HTERT RPE-1 (cell line): ENCODE results near the gene GSTO1.

Source experiments
- in situ Hi-C: fragments of 300-500 bp; cut with MboI; formaldehyde crosslinking; loops from 4 replicates; pipeline ENCODE4 v1.14.3; 2020; ENCODE audit warnings: low sequenced_read_pairs

The GSTO1 gene

DNA sequence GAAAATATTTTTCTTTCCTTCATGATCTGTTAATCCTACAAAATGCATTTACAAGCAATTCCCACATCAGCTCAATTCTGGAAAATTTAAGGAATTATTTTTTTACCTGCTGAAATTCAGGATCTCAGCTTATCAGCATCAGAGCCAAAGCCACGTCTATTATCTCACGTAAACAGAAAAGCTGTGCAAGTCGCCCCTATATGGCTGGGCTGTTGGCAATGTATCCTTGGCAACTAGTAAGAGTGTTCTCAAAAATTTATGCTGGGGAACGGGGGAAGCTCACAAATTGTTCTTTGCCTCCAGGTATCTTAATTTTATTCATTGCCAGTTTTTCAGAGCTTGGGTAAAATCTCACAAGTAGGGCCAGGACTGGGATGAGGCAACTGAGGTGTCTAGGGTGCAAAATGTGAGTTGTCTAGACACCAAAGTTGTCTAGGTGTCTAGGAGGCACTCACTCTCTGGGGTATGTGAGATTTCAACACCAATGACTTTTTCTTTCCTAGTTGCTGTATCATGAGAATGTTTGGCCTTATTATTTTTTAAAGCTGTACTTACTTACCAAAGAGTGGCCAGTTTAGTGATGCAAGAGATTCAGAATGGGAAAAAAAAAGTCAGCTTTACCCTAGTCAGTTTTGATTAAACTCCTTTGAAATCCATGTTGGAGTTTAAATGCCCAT lies 19.3 kb downstream of the GSTO1 start:
- in situ Hi-C loops = no loop called here

DNA sequence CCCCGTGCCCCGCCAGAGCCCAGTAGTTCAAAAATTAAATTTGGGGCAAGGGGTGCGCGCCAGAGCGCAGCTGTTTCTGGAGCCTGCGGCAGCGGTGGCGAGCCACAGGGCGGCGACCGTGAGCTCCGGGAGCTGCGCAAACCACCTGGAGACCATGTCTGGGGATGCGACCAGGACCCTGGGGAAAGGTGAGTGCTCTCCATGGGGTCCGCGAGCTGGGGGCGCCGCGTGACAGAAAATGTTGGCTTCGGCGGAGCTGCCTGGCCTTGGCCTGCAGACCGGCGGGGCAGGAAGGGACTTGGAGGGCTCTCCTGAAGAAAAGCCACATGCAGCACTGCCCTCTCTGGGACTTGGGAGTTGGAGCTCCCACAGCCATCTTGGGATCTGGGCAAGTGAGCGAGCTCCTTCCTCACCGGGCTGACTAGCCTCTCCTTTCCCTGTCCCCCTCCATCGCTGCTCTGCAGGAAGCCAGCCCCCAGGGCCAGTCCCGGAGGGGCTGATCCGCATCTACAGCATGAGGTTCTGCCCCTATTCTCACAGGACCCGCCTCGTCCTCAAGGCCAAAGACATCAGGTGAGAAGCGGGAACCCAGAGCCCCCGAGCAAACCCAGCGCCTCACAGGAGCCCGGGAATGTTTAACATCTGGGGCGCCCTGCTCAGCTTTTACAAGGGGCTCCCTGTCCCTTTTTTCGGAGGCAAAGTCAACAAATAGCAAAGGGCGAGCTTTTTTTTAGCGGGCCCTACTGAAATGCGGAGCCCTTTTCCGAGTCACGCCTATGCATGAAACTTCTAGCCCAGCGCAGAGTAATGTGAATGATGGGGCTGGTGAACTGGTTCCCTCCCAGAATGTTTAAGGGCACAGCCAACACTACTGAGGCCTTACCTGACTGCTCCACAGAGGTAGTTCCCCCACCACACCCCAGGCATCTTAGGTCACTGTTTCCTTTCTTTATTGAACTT lies 20.4 kb downstream of the GSTO1 start:
- in situ Hi-C loops = no loop called here

DNA sequence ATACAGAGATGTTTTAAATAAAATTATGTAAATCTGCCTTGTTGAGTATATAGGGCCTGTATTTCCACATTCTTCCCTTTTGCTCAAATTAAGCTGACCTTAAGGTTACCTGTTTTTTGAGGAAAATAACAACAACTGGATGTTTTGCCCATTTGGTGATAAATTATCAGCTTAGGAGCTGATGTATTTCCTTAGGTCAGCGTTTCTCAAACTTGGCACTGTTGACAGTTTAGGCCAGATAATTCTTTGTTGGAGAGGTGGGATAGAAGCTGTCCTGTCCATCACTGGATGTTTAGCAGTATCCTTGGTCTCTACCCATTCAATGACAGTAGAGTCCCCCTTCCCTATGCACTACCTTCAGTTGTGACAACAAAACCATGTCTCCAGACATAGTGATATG lies 21.5 kb downstream of the GSTO1 start:
- in situ Hi-C loops = no loop called here

DNA sequence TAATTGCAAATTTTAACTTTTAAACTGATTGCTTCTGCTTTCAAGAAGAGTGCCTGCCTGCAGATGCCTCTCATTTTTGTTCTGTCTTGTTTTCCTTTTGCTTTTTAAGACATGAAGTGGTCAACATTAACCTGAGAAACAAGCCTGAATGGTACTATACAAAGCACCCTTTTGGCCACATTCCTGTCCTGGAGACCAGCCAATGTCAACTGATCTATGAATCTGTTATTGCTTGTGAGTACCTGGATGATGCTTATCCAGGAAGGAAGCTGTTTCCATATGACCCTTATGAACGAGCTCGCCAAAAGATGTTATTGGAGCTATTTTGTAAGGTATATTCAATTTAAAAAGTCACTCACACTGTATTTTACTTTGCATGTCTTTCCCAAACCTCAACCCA lies 23.1 kb downstream of the GSTO1 start:
- in situ Hi-C loops = no loop called here

DNA sequence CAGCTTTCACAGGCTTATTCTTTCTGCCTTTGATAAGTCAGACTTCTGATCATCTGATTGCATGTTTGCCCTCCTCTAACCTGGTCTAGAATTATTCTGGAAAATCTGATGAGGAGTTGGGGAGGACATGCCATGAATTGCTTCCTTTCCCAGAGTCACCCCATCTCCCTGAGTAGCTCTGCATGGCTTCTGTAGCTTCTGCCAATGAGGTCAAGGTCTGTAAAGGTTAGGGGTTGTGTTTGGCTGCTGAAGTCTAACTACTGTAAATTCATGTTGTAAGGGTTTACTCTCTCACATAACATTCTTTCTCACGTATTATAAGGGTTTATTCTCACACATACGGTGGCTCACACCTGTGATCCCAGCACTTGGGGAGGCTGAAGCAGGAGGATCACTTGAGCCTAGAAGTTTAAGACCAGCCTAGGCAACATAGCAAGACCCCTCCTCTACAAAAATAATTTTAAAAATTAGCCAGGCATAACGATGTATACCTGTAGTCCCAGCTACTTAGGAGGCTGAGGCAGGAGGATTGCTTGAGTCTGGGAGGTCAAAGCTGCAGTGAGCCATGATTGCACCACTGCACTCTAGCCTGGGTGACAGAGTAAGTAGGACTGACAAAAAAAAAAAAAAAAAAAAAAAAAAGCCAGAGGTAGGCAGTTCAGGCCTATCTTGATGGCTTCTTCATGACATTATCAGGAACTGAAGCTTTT lies 25.0 kb downstream of the GSTO1 start:
- in situ Hi-C loops = no loop called here

DNA sequence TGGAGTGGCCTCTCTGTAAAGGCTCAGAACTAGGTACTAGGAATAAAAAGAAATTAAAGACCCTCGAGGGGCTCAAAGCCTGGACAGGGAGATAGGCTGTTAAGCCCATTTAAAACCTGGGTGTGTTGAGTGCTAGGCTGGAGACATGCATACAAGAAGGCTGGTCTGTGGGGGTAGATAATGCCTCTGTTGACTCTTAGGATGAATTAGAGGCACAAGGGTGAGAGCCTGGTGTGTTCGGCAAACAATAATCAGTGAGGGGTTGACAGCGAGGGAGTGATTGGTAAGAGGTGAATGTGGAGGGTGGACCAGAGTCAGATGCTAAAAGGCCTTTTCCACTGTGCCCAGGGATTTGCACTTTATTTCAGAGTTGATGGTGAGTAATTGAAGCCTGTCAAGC lies 27.0 kb downstream of the GSTO1 start:
- in situ Hi-C loops = no loop called here

DNA sequence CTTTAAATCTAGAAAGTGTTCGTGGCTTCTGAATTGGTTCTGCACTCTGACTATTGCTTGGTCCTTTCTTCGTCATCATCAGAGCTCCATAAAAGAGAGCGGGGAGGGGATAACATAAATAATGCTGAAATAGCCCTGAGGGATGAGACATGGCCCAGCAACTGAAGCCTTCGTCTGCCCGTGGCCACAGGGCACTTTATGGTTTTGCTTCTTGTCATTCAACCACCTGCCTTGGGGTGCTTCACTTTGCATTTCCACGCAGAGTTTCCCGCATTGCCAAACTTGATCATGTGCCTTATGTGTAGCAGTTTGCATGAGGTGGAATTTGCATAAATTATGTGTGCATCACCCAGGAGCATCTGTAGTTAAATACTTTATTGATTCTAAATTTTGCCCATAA lies 30.2 kb downstream of the GSTO1 start:
- in situ Hi-C loops = no loop called here

DNA sequence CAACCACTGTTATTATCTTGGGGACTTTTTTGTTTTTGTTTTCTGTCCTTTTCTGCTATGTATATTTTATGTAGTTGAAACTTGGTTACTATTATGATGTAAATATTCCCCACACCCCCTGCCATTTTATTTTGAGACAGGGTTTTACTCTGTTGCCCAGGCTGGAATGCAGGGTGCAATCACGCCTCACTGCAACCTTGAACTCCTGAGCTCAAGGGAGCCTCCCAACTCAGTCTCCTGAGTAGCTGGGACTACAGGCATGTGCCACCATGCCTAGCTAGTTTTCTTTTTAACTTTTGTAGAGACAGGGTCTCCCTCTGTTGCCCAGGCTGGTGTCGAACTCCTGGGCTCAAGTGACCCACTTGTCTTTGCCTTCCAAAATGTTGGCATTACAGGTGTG lies 32.2 kb downstream of the GSTO1 start:
- in situ Hi-C loops = no loop called here

DNA sequence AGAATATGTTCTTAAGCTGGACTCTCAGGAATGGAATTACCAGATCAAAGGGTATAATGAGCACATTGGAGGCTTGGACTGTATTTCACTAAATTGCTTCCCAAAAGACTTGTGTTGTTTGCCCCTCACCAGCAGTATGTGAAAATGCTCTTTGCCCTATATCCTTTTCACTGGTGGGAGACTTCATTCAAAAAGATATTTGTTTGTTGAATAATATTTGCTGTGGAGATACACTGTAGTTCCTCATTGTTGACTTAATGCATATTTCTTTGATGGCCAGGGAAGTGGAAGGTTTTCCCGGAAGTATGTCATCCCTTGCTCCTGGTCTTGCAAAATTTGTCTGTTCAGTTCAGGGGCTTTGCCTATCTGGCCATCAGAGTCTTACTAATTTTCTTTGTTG lies 33.7 kb downstream of the GSTO1 start:
- in situ Hi-C loops = no loop called here

DNA sequence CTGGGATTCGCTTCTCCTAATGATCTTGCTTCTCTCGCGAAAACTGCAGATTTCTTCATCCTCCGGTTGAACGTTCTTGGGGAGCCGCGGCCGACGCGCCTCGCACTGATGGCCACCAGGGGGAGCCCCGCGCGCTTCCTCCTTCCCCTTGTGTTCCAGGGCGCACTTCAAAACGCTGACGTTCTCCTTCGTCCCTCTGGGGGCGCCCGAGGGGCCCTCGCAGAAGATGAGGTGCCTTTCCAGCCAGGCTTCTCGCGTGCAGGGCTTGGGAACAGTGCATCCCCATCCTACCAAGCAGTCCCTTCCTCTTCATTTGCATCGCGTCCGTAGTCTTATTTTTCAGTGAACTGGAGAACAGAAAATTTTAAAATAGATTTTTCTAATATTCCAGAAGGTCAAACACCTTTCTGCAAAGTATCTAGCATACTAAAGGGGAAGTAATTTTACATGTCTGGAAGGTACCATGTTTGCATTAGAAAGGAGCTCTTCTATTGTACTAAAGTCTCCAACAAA lies 36.8 kb downstream of the GSTO1 start:
- in situ Hi-C loops = no loop called here

DNA sequence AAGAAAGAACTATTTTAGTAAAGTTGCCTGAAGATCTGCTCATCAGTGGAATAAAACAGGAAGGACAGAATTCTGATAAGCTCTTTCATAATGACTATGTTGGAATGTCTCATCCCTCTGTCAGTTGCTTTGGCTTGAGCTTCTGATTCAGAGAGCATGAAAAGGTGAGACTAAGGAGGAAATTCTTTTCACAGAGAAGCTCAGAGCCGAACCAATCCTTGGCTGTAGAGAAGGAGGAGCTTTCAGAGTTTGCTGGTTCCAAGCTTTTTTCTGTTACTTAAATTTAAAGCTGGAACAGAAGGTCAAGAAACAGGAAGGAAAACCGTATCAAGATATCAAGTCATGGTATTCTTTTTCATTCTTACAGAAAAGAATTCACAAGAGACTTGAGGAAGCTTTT lies 38.3 kb downstream of the GSTO1 start:
- in situ Hi-C loops = no loop called here

DNA sequence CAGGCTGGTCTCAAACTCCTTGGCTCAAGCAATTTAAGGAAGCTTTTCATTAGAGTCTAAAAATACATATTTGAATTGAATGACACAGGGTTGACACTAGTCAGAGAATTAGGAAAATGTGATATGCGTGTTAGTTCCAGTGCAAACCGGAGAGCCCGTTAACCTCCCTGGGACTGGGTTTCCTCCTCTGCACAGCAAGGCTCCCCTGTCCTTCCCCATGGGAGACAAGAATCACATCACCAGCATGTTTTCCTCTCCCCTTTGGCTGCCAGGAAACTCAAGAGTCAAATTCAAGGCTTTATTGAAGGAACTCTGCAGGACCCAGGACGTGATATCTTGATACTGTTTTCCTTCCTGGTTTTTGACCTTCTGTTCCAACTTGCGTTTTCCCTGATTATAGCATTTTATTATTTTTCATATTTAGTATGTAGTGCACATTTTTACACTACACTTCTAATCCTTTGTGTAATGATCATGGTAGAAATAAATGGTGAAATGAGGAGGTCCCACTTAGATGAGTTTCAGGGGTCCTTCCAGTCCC lies 39.2 kb downstream of the GSTO1 start:
- in situ Hi-C loops = no loop called here

DNA sequence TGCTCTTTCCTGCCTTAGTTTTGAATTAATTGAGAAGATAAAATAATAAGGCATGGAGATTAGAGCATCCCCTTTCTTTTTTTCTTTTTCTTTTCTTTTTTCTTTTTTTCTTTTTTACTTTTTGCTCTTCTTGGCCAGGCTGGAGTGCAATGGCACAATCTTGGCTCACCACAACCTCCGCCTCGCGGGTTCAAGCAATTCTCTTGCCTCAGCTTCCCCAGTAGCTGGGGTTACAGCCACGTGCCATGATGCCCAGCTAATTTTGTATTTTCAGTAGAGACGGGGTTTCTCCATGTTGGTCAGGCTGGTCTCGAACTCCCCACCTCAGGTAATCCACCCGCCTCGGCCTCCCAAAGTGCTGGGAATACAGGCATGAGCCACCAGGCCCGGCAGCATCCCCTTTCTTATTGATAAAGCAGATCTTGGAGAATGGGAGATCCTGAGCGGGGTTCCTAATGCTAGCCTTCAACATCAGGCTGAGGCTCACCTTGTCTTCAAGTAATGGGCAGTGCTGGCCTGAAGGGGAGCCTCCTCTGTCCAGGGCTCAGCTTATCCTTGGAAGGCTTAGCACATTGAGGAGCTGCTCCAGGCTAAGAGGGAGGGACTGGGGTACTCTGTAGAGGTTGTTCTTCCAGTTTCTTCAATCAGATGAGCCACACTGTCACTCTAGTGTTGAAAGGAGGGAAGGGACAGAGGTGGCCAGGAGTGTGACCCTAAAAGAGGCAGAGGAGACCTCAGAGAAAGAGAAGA lies 42.2 kb downstream of the GSTO1 start:
- in situ Hi-C loops = no loop called here

DNA sequence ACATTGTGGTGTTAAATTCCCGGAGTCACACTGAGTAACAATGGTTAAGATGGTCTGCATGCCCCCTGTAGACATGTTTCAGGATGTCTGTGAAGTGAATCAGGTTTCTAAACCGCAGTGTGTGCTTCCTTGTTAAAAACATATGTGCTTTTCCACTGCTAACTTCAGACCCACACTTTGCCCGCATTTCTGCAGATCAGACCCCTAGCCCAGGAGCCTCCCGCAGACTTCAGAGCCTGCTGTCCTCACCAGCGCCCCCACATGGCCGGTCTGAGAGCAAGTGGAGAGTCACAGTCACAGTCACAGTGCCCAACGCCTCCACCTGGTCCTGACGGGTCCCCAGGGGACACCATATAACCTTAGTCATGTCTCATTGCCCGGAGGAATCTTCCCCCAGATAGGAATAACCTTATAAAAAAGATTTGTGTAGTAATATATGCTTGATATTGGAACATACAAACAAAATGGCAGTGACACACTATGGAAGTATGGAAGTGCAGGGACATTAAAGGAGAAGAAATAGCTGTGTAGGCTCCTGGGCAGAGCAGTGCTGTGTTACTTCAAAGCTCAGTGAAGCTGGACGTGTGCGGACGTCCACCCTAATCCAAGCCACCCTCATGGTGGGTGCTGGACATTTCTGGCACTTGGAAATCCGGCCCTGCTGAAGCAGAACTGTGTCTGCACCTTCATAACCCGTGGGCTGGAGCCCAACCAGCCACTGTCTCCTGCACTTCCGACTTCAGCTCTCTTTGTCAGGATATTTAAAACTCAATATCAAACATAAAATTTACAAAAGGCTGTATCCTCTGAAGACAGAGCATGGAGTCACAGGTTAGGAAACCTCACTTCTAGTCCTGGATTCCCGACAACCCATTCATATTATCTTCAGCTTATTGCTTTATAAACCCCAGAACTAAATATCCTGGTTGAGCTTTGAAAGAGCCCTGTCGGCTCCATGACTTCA lies 43.3 kb downstream of the GSTO1 start:
- in situ Hi-C loops = no loop called here

DNA sequence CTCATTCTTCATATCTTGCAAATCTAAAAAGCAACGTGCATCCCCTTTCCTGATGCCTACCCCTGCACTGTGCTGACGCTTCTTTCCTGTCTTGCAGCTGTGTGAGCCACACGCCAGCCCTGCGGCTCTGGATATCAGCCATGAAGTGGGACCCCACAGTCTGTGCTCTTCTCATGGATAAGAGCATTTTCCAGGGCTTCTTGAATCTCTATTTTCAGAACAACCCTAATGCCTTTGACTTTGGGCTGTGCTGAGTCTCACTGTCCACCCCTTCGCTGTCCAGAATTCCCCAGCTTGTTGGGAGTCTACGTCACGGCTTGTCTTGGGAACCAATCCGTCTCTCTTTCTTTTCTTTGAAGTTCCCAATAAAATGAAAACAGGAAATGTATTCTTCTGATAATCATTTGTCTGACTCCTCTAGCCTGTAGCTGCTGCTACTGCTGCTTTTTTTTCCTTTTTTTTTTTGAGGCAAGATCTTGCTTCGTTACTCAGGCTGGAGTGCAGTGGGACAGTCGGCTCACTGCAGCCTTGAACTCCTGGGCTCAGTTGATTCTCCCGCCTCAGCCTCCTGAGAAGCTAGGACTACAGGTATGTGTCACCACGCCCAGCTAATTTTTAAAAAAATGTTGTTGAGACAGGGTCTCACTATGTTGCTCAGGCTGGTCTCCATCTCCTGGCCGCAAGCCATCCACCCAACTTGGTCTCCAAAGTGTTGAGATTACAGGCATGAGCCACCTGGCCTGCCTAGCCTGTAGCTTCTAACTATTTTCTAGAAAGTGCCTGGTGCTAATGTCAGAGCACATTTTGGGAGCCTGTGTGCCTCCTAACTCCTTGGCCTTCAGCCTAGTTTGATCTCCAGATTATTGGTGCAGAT lies 44.6 kb downstream of the GSTO1 start:
- in situ Hi-C loops = no loop called here

DNA sequence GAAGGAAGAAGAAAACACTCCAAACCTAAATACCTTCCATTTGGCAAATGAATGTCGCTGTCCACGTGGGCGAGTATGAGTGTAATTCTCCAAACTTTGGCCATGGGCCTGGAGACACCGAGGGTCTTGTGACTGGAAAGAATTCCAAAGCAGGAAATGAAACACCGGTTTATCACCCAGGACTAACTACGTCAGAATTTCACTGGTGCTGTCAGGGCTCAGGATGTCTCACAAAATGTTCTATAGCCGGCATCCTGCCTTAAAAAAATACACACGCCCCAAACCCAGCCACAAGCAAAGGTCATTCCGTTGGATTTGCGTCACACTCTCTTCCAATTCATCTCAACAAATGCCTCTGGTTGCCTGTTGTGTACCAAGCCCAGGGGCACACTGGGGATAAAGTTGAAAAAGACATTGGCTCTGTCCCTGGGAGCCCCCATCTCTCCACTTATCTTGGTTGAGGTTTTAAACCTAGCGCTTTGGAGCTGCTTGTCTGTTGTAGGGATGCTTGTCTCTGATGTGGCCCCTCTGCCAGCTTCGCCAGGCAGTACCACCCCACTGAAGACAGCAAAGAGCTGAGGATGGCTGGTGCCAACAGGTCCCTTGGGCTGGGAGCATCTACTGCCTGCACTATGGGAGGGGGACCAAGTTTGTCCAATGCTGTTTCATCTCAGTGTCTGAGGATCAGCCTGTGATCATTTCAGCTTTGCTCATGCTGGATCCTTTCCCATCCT lies 45.5 kb downstream of the GSTO1 start:
- in situ Hi-C loops = no loop called here

DNA sequence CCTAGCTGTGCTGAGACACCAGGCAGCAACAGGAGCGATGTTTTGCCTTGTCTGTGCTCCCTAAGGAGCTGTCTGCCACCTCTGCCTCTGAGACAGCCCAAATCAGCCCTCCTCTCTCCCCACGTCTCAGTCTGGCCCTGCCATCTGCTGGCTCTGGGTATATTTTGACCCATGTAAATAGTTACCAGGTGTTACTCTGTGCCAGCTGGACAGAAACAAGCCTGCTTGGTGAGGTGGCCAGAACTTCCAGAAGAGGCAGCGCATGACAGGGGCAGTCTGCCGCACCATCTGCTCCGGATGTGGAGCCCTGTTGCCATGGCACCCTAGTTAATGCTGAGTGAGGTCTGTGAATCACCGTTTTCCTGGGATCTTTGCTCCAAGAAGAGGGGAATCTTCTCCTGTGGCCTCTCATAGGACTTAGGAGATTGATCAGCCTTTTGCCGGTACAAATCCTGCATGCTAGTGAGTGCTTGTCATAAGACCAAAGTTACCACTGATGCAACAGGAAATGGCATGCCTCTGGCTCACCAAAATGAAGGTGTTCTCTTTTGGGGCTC lies 46.1 kb downstream of the GSTO1 start:
- in situ Hi-C loops = no loop called here
